ENCODE measurements around the gene SLC38A7. TPM values are rescaled to one million over a fixed set of nuclear protein-coding genes. Genes with fewer than 3 reads are reported as not detected.

Gene SLC38A7
- total and polyA plus RNA-seq, 2 of the 13 experiments (the other 11 are each of a cell fraction or from before 2014, with no cell fraction given), result 13.2 to 14.1 TPM

DNA sequence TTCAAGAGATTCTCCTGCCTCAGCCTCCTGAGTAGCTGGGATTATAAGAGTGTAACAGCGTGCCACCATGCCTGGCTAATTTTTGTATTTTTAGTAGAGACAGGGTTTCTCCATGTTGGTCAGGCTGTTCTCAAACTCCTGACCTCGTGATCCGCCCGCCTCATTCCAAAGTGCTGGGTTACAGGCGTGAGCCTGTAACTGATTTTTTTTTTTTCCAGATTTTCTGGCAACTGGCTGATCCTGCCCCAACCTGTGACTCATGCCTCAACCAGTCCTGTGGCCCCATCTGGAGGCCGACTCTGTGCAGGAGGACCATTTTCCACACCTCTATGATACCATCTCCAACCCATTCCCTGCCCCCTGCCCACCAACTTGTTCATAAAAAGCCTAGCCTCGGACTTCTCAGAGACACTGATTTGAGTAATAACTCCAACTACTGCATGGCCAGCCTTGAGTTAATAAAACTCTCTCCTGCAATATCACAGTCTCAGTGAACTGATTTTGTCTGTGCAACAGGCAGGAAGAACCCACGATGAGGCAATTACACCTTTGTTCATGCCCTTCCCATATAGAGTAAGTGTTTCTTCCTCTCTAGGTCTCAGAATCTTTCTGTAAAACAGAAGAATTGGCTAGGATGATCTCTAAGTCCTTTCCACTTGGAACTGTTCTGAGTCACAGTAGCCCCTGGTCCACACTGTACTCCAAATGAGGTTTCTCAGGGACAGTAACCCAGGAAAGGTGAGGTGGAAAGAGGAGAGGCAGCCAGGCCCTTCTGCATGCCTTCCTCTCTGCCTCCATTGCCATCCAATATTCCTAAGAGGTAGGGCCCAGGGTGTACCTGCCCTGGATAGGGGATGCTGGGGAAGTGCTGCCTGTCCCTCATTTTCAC is 46.2 kb downstream of the SLC38A7 start (continued):
- TF ChIP-seq JUN (CRISPR knock-in tag; IDR thresholded peaks at IDR 0.05), result no peak
- no peak for TF ChIP-seq MXI1 (IDR thresholded peaks at IDR 0.05; ENCODE audit: borderline replicate concordance, low read depth, low read length)
- TF ChIP-seq ZSCAN22 (CRISPR knock-in tag; IDR thresholded peaks at IDR 0.05), result no peak
- 0 out of 2 replicates have a peak, but pooled peaks have one; percentile 34 for TF ChIP-seq NR2C2 (CRISPR knock-in tag; IDR thresholded peaks at IDR 0.05; ENCODE audit: borderline replicate concordance)
- TF ChIP-seq ELF4 (CRISPR knock-in tag; IDR thresholded peaks at IDR 0.05; ENCODE audit: borderline replicate concordance), result no peak
- no peak for TF ChIP-seq PCBP1 (IDR thresholded peaks at IDR 0.05; ENCODE audit: borderline replicate concordance, low read depth, low read length)
- TF ChIP-seq ZNF446 (CRISPR knock-in tag; IDR thresholded peaks at IDR 0.05), result no peak
- TF ChIP-seq KLF6 (CRISPR knock-in tag; IDR thresholded peaks at IDR 0.05), result no peak
- no peak for TF ChIP-seq ZNF546 (CRISPR knock-in tag; conservative IDR thresholded peaks at IDR 0.05)
- TF ChIP-seq, protein P1, sequence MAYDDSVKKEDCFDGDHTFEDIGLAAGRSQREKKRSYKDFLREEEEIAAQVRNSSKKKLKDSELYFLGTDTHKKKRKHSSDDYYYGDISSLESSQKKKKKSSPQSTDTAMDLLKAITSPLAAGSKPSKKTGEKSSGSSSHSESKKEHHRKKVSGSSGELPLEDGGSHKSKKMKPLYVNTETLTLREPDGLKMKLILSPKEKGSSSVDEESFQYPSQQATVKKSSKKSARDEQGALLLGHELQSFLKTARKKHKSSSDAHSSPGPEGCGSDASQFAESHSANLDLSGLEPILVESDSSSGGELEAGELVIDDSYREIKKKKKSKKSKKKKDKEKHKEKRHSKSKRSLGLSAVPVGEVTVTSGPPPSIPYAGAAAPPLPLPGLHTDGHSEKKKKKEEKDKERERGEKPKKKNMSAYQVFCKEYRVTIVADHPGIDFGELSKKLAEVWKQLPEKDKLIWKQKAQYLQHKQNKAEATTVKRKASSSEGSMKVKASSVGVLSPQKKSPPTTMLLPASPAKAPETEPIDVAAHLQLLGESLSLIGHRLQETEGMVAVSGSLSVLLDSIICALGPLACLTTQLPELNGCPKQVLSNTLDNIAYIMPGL (CRISPR knock-in tag; IDR thresholded peaks at IDR 0.05; ENCODE audit: borderline replicate concordance in 1 of 2, low read depth in 1 of 2), result peak in 1 of 2 experiments; percentile 31; a peak in 1 of 4 replicates
- TF ChIP-seq, protein P2, sequence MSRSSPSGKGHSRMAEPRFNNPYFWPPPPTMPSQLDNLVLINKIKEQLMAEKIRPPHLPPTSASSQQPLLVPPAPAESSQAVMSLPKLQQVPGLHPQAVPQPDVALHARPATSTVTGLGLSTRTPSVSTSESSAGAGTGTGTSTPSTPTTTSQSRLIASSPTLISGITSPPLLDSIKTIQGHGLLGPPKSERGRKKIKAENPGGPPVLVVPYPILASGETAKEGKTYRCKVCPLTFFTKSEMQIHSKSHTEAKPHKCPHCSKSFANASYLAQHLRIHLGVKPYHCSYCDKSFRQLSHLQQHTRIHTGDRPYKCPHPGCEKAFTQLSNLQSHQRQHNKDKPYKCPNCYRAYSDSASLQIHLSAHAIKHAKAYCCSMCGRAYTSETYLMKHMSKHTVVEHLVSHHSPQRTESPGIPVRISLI (CRISPR knock-in tag; IDR thresholded peaks at IDR 0.05; ENCODE audit: borderline replicate concordance), result peak; percentile 96
- no peak for TF ChIP-seq ZBTB7B (CRISPR knock-in tag; IDR thresholded peaks at IDR 0.05)
- TF ChIP-seq, protein P3, sequence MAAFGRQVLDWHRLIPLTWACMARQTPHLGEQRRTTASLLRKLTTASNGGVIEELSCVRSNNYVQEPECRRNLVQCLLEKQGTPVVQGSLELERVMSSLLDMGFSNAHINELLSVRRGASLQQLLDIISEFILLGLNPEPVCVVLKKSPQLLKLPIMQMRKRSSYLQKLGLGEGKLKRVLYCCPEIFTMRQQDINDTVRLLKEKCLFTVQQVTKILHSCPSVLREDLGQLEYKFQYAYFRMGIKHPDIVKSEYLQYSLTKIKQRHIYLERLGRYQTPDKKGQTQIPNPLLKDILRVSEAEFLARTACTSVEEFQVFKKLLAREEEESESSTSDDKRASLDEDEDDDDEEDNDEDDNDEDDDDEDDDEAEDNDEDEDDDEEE (CRISPR knock-in tag; IDR thresholded peaks at IDR 0.05), result no peak
- TF ChIP-seq GATAD2A (CRISPR knock-in tag; IDR thresholded peaks at IDR 0.05), result 0 out of 2 replicates have a peak, but pooled peaks have one; percentile 16
- no peak for TF ChIP-seq THYN1 (CRISPR knock-in tag; IDR thresholded peaks at IDR 0.05; ENCODE audit: borderline replicate concordance, low read depth)
- no peak for TF ChIP-seq HHEX (CRISPR knock-in tag; IDR thresholded peaks at IDR 0.05)
- TF ChIP-seq, protein P4, sequence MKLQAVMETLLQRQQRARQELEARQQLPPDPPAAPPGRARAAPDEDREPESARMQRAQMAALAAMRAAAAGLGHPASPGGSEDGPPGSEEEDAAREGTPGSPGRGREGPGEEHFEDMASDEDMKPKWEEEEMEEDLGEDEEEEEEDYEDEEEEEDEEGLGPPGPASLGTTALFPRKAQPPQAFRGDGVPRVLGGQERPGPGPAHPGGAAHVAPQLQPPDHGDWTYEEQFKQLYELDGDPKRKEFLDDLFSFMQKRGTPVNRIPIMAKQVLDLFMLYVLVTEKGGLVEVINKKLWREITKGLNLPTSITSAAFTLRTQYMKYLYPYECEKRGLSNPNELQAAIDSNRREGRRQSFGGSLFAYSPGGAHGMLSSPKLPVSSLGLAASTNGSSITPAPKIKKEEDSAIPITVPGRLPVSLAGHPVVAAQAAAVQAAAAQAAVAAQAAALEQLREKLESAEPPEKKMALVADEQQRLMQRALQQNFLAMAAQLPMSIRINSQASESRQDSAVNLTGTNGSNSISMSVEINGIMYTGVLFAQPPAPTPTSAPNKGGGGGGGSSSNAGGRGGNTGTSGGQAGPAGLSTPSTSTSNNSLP (IDR thresholded peaks at IDR 0.05; ENCODE audit: low read depth, low read length), result peak; percentile 35; the same call in 1 of the 2 replicates
- TF ChIP-seq TCF7 (IDR thresholded peaks at IDR 0.05; ENCODE audit: low read depth), result no peak
- TF ChIP-seq ZNF34 (CRISPR knock-in tag; IDR thresholded peaks at IDR 0.05; ENCODE audit: borderline replicate concordance), result no peak
- TF ChIP-seq KLF12 (CRISPR knock-in tag; IDR thresholded peaks at IDR 0.05; ENCODE audit: borderline replicate concordance), result no peak
- peak; percentile 88 for TF ChIP-seq RAD21 (CRISPR knock-in tag; IDR thresholded peaks at IDR 0.05)
- peak; percentile 67 for TF ChIP-seq TEAD3 (CRISPR knock-in tag; optimal IDR thresholded peaks at IDR 0.05; ENCODE audit: borderline replicate concordance)
- TF ChIP-seq ISL2 (CRISPR knock-in tag; IDR thresholded peaks at IDR 0.05), result no peak
- TF ChIP-seq FOXC1 (CRISPR knock-in tag; IDR thresholded peaks at IDR 0.05; ENCODE audit: borderline replicate concordance), result no peak
- TF ChIP-seq BHLHE40 (IDR thresholded peaks at IDR 0.05; ENCODE audit: low read length), result 0 out of 2 replicates have a peak, but pooled peaks have one; percentile 24

All from HepG2 (cell line).